ENCODE measurements around the gene PSD4.
A peak's percentile ranks its signal among the peaks of the same experiment; 100 is the strongest.

PSD4 gene

GRCh38 chr2:113201496-113202304, 27.9 kb downstream of the PSD4 start:
- DNase-seq (ENCODE audit: low read depth in 2 of 2), result no peak
- TF ChIP-seq CTCF (IDR thresholded peaks at IDR 0.05; ENCODE audit: low read depth, low read length), result no peak

DNA sequence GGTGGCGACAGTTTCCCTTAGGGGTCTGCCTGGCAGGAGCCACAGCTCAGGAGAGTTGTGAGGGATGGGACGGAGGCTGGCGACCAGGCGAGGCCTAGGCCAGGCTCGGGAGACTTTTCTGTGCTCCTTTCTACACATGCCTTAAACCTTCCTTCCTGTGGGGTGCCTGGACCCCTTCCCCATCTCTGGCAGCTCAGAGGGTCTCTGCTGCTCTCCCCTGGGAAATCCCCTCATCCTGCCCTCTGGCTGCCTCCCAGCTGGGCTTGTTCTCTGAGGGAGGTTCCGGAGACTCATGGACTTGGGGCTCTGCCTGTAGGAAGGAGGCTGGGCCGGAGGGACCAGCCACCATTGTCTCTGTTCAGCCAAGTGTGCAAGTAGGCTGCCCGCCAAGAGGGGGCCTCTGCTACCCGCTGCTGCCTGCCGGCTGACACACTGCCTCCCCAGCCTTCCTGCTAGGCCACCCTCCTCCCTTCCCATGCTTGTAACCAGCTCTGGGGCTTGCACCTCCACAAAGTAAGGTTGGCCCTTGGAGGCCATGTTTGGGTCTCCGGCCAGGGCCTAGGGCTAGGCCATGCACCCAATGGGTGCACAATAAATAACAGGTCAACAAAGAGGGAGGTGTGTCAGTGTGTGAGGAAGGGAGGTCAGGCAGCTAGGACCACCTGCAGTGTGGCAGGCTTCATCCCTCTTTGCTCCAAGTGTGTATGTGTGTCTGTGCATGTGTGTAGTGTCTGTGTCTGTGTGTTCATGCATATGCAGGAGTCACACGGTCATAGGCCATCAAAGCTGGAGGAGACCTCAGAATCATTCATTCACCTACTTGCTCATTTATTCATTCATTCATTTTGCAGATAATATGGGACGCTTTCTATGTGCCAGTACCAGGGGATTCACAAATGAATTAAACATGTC, 28.8 kb downstream of the PSD4 start:
- no peak overlapping the region for H3K4me3 ChIP-seq (replicated peaks in 1 of 2; ENCODE audit: low read depth in 2 of 2, low read length in 2 of 2)
- no peak for DNase-seq (ENCODE audit: low read depth in 2 of 2)
- TF ChIP-seq CTCF (IDR thresholded peaks at IDR 0.05; ENCODE audit: low read depth, low read length), result no peak

More at GRCh38 chr2:113201496-113202304, 27.9 kb downstream of the PSD4 start:
- H3K4me3 ChIP-seq (replicated peaks in 1 of 2; ENCODE audit: low read depth in 2 of 2, low read length in 2 of 2), result no peak overlapping the region

DNA sequence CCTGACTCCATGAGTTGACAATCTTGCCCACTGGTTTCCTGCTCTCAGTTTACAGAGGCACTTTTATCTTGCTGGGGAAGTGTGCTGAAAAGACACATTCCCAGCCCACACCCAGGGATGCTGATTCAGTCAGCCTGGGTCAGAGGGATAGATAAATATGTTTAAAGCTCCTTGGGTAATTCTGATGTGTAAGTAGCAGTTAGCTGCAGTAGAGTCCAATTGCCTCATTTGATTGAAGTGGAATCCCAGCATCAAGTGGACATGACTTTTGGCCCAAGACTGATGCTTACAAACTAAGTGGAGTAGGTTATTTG, 29.4 kb downstream of the PSD4 start:
- H3K4me3 ChIP-seq (replicated peaks in 1 of 2; ENCODE audit: low read depth in 2 of 2, low read length in 2 of 2), result no peak overlapping the region
- peak in 1 of 2 donors; percentile 6 for DNase-seq (ENCODE audit: low read depth in 2 of 2)
- no peak for TF ChIP-seq CTCF (IDR thresholded peaks at IDR 0.05; ENCODE audit: low read depth, low read length)

GRCh38 chr2:113203901-113204519, 30.2 kb downstream of the PSD4 start:
- H3K4me3 ChIP-seq (replicated peaks in 1 of 2; ENCODE audit: low read depth in 2 of 2, low read length in 2 of 2), result no peak overlapping the region
- TF ChIP-seq CTCF (IDR thresholded peaks at IDR 0.05; ENCODE audit: low read depth, low read length), result peak; percentile 89
- peak; percentile 76 for DNase-seq (ENCODE audit: low read depth in 2 of 2)

DNA sequence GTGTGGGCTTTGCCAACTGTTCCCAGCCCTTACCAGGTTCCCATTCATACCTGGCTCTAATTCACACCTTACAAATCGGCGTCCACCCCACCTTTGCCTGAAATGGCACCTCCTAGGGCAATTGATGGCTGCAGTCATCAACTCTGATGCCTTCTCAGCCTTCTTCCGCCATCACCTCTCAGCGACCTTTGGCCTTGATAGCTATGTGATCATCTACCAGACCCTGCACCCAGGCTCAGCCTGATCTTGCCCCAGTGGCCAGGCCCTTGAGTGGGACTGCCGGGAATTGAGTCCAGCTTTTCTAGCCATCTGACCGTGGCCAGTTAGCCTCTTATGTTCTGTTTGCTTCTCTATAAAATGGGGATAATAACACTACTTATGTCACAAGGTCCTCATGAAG, 32.5 kb downstream of the PSD4 start:
- no peak for DNase-seq (ENCODE audit: low read depth in 2 of 2)
- TF ChIP-seq CTCF (IDR thresholded peaks at IDR 0.05; ENCODE audit: low read depth, low read length), result no peak
- H3K4me3 ChIP-seq (replicated peaks in 1 of 2; ENCODE audit: low read depth in 2 of 2, low read length in 2 of 2), result no peak overlapping the region

DNA sequence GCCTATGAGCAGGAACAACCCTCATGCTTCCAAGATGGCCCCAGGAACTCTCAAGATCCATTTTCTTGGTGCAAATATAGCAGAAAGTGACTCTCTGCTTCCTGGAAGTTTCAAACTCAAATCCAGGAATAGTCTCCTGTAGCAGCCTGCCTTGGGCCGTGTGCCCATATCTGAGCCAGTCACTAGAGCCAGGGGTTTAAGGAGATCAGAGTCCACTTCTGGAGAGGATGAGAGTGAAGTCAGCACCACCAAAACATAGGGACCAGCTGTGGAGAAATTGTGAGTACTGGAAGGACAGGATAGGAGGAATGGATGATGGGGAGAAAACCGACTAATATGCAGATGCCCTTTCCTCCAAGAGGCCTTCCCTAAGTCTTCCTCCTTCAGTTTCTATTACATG, 33.2 kb downstream of the PSD4 start:
- no peak for TF ChIP-seq CTCF (IDR thresholded peaks at IDR 0.05; ENCODE audit: low read depth, low read length)
- no peak overlapping the region for H3K4me3 ChIP-seq (replicated peaks in 1 of 2; ENCODE audit: low read depth in 2 of 2, low read length in 2 of 2)
- no peak for DNase-seq (ENCODE audit: low read depth in 2 of 2)

All from cardiac fibroblast (primary cell).